Germinal center (tissue), 1 donor: ENCODE data around the gene ZNF77.
"Not testable (repeated sequence)": the region's sequence is repeated elsewhere in the genome, so short reads cannot be mapped to it uniquely, and the experiment has no call there.

Source experiments
- DNase-seq: peaks from one replicate; pipeline ENCODE4 v3.0.0; 2012; ENCODE audit warnings: mixed read lengths, low spot score

Gene ZNF77

DNA sequence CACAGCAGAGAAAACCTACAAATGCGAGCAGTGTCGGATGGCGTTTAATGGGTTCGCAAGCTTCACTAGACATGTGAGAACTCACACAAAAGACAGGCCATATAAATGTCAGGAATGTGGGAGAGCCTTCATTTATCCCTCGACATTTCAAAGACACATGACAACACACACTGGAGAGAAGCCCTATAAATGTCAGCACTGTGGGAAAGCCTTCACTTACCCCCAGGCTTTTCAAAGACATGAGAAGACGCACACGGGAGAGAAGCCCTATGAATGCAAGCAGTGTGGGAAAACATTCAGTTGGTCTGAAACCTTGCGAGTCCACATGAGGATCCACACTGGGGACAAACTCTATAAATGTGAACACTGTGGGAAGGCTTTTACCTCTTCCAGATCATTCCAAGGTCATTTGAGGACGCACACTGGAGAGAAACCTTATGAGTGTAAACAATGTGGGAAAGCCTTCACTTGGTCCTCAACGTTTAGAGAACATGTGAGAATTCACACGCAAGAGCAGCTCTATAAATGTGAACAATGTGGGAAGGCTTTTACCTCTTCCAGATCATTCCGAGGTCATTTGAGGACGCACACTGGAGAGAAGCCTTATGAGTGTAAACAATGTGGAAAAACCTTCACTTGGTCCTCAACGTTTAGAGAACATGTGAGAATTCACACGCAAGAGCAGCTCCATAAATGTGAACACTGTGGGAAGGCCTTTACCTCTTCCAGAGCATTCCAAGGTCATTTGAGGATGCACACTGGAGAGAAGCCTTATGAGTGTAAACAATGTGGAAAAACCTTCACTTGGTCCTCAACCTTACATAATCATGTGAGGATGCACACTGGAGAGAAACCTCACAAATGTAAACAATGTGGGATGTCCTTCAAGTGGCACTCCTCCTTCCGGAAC is 27.2 kb downstream of the ZNF77 start:
- DNase-seq: no peak

DNA sequence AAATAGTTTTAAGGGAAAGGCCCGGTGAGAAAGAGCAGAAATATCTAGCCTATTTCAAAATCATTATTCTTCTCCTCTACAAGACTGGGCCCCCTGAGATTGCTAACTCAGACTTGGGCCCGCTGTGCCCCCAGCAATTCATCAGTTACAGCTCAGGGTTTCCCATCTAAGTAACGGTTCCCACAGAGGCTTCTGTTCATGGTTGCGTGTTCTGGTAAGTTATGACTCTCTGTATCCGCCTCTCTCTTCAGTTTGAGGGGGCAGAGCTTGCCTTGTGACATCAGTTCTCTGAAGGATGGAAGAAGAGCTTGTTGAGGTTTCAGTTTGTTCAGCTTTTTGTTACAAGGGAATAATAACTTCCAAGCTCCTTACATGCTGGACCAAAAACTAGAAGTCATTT is 32.5 kb downstream of the ZNF77 start:
- DNase-seq: no peak

DNA sequence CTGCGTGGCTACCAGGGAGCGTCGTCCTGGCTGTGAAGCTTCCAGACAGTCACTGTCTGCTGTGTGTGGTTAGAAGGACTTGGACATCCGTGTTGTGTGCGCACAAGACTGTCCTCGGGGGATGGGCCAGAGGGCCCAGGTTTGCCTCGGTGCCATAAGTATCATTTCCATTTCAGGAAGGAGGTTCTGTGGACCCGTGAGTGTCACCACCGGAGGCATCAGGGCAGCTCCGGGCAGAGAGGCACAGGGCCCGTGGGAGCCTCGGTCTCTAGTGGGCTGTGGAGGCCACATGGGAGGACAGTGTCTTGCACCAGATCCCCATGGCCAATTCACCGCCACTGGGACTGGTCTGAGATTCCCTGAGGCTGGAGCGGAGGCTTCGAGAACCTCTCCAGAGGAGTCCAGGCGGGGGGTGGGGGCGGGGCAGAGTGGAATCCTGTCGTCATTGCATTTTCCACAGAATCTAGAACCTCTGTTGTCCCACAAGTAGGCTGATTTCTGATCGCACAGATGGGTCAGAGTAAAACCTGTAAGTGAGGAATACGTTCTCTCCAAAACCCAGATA is 38.1 kb downstream of the ZNF77 start:
- DNase-seq: no peak

DNA sequence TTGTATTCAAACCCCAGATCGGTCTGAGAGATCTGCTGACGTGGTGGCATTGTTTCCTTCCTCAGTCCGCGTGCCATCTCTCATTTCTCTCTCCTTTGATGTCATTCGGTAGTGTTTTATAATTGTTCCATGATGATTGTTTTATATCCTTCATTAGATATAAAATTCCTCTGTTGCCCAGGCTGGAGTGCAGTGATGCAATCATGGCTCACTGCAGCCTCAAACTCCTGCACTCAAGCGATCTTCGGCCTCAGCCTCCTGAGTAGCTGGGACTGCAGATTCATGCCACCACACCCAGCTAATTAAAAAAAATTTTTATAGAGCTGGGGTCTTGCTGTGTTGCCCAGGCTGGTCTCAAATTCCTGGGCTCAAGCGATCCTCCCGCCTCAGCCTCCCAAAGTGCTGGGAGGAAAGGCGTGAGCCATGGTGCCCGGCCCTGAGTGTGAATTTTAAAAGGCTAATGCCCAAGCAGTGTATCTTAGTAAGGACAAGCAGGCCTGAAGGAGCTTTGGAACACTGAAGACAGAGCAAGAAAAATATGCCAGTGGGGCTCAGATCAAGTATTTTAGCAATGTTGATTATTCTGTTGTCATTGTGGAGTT is 38.8 kb downstream of the ZNF77 start:
- no peak for DNase-seq

DNA sequence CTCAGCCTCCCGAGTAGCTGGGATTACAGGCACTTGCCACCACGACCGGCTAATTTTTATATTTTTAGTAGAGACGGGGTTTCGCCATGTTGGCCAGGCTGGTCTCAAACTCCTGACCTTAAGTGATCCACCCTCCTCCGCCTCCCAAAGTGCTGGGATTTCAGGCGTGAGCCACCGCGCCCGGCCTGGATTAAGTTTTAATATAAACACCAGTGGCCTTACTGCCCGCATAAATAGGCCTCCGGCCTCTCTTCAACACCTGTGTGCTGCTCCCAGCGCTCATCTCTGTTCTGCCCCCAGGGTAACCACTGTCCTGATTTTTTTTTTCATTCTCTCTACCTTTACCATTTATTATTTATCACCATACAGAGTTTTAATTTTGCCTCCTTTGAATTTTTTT is 41.4 kb downstream of the ZNF77 start:
- DNase-seq: not testable (repeated sequence)

- DNase-seq: no peak
Observed at GRCh38 chr19:2902590-2903218, 42.1 kb downstream of the ZNF77 start.

- DNase-seq: peak; percentile 99
Observed at GRCh38 chr19:2900296-2901252, 44.2 kb downstream of the ZNF77 start, which contains the start of gene ZNF57. Gene ZNF57 (plus strand): TSS chr19:2900928. CDS start chr19:2901046, 118 bp downstream.

- no peak for DNase-seq
Observed at GRCh38 chr19:2896694-2897093, 48.1 kb downstream of the ZNF77 start.

- DNase-seq: not testable (repeated sequence)
Observed at GRCh38 chr19:2890531-2890930, 54.2 kb downstream of the ZNF77 start.

DNA sequence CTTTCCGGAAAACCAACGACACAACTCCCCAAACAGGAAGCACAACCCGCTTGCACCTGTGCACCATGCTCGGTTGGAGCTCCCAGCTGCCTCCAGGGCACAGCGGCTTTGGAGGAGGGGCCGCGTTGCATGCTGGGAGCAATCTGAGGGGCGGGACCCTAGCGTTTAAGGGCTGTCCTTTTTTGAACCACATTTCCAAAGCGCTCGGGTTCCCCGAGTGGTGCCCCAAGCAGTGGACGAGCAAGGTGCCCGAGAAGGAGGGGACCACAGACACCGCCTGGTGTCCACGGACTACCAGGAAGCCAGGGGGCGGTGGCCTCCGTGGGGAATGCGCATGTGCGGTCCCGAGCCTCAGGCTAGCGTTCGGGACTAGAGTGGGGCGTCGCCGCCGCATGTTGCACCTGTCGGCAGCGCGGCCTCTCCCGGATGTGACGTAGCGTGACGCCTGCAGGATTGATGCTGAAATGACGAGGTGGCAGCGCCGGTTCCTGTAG is 56.0 kb downstream of the ZNF77 start:
- peak; percentile 49 for DNase-seq

DNA sequence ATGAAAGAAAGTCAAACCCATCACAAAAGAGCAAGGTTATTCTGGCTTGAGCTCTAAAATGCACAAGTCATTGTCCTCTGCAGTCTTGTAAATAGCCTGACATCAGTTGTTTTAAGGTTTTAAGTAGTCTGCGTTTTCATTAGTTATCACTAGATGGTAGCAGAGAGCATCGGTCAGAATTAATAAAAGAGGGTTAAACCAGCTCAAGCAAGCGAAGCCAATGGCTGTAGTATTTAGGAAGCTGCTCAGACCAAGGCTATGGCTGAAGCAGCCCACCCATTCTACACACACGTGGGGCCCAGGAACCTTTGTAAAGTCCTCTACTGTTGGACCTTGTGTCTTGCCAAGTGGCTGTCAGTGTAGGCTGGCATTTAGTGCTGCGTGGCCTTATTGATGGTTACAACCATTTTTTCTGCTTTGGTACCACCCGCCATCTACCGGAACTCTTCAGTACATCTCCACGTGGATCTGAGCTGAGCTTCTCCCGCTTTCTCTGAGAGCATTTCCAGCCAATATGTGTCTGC is 57.3 kb downstream of the ZNF77 start:
- DNase-seq: peak; percentile 64

DNA sequence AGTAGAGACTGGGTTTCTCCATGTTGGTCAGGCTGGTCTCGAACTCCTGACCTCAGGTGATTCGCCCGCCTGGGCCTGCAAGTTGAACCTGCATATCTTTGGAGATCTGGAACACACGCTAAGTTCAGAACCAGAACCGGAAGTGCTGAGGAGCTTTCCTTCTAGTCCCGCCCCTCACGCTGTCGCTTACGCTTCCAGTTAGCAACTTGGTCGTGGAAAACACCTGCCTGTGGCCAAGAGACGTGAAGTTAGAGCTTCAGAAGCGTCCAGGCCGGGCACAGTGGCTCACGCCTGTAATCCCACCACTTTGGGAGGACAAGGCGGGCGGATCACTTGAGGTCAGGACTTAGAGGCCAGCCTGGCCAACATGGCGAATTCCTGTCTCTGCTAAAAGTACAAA is 59.0 kb downstream of the ZNF77 start:
- no peak for DNase-seq

DNA sequence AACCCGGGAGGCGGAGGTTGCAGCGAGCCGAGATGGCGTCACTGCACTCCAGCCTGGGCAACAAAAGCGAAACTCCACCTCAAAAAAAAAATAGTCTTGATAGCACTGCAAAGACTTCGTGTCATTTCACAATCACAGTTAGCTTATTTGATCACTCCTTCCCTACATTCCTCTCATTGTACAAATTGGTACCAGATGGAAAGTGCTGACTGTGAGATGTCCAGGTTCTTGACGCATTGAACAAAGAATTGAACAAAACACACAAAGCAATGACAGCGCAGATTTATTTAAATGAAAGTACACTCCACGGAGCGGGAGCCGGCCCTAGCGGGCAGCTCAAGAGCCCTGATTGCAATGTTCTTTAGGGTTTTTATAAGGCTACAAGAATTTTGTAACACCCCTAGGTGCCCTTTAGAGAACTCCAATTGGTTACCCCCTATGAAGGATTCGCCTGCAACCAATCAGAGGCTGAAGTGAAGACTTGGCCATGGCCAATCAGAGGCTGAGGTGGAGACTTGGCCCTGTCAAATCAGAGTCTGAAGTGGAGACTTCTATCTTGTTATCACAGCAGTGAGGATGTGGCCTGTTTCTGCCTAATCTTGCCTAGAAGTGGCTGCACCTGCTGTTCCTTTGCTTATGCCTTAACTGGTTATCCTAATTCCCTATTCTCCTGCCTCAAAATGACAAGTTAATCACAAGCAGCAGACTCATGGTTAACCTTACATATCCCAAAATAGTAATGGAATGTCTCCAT is 60.9 kb downstream of the ZNF77 start:
- no peak for DNase-seq
